ENCODE measurements around the gene DDA1.

The DDA1 gene

DNA sequence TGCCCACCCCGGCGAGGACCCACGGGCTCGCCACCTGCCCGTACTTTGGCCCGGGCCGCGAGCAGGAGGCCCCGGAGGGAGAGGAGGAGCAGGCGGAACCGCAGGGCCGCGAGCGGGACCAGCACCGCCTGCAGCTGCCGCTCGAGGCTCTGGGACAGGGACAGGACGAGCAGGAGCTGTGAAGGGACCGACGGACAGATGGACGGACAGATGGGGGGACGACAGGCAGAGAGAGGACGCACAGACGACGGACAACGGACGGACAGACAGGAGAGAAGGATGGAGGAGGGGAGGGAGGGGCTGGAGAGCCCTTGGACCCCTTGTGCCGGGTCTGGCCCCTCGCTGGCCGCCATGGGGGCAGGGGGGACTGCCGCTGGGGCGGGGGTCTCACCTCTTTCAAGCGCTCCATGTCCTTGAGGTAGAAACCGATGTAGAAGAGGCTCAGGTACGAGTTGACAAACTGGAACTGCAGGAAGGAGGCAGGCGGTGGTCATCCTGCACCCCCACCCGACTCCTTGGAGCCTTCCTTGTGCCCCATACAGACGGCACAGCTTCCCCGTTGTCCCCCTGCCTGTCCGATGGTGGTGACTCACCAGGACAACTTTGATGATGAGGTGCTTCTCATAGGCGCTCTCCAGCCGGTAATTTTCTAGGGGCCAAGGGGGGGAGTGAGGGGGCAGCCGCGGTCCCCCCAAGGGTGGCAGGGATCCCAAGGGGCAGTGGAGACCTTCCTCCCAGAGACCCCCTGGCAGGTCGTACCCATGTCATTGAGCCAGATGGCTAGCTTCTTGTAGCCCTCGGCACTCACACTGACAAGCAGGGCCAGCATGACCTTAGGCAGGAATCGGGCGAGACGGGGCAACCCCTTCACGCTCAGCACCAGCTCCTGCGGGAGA is 20.3 kb downstream of the DDA1 start:
- Histone ChIP-seq H3K4me3 (ENCODE audit: low read depth, low read length) (no peak overlapping the region), H3K36me3 (ENCODE audit: control insufficient read depth in 2 of 2, insufficient read depth in 1 of 2, low read length in 2 of 2) (peaks cover 0 to 20% of the 10 kb centered on the region in 2 experiments; a peak in 2 of 3 replicates), H3K27ac (ENCODE audit: extremely low read depth, low read depth, low read length) (no peak overlapping the region), H3K9me3 (ENCODE audit: control insufficient read depth, insufficient read depth, low read depth, low read length) (no peaks in the 10 kb centered on the region), H3K4me1 (ENCODE audit: control insufficient read depth, insufficient read depth, low read length) (peaks cover 4% of the 10 kb centered on the region; the same call in 1 of the 2 replicates)
- peak; percentile 50; the same call in 1 of the 2 replicates for TF ChIP-seq GLIS2 (tag by site-specific recombination; IDR thresholded peaks at IDR 0.05)
- no peak for TF ChIP-seq ZNF561 (tag by site-specific recombination; IDR thresholded peaks at IDR 0.05; ENCODE audit: borderline replicate concordance)
- no peak for TF ChIP-seq ZBTB6 (tag by site-specific recombination; IDR thresholded peaks at IDR 0.05)
- POLR2A ChIA-PET, result interaction anchor here (1.7 to 2.6 kb wide), 2 partner anchors 8 to 12 kb away, joined by 5 to 13 read pairs; no protein-coding TSS in a partner anchor
- CTCF ChIA-PET, result interaction anchor here (0.6 to 0.7 kb wide), 2 partner anchors 20 to 628 kb away, joined by 3 read pairs; no protein-coding TSS in a partner anchor

DNA sequence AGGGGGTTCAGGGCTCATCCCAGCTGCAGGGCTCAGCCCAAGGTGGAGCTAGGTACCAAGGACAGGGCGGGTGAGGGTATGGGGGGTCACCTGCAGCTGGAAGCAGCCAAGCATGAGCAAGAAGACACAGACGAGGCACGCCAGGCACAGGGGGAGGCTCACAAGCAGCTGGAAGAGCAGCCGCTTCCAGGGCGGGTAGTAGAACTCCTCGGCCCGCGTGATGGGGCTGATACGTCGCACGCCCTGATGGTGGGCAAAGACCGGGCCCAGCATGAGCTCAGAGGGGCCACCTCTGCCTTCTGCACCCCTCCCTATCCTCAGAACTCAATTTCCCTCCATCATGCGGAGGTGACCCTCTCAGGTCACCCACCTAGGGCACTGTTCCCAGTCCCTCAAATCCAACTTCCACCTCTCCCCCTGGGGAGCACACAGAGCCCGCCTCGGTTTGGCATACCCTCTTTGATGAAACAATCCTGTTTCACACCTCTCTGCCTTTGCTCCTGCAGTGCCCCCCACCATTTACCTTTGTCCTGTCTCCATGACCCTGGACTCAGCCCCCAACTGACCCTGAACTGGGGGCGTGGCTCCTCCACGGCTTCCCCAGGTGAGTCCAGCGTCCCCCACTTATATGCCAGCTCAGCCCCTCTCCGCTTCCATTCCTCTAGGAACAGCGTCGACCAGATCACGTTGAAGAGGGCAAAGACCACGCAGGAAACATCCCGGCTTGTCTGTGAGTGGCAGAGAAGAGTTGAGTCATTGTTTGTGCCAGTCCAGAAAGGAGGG is 21.1 kb downstream of the DDA1 start:
- no peak for TF ChIP-seq ZNF146 (tag by site-specific recombination; IDR thresholded peaks at IDR 0.05)
- TF ChIP-seq ZNF654 (tag by site-specific recombination; IDR thresholded peaks at IDR 0.05; ENCODE audit: low read depth), result no peak
- peak; percentile 14; the same call in 1 of the 2 replicates for TF ChIP-seq ZBTB8A (tag by site-specific recombination; IDR thresholded peaks at IDR 0.05)
- TF ChIP-seq ZNF341 (tag by site-specific recombination; IDR thresholded peaks at IDR 0.05; ENCODE audit: low read depth), result peak; percentile 84
- no peak for TF ChIP-seq AEBP2 (tag by site-specific recombination; IDR thresholded peaks at IDR 0.05; ENCODE audit: borderline replicate concordance)
- Histone ChIP-seq H3K4me1 (ENCODE audit: control insufficient read depth, insufficient read depth, low read length) (peaks cover 4% of the 10 kb centered on the region; the same call in 1 of the 2 replicates), H3K36me3 (ENCODE audit: control insufficient read depth in 2 of 2, insufficient read depth in 1 of 2, low read length in 2 of 2) (peaks cover 0 to 20% of the 10 kb centered on the region in 2 experiments; a peak in 2 of 3 replicates), H3K9me3 (ENCODE audit: control insufficient read depth, insufficient read depth, low read depth, low read length) (no peaks in the 10 kb centered on the region), H3K27ac (ENCODE audit: extremely low read depth, low read depth, low read length) (no peak overlapping the region), H3K4me3 (ENCODE audit: low read depth, low read length) (no peak overlapping the region)
- ChIA-PET POLR2A (interaction anchor here (0.5 to 7.6 kb wide), 3 partner anchors 9 to 649 kb away, joined by 3 to 64 read pairs (median 5); partner anchors contain the start of gene DDA1), CTCF (interaction anchor here (0.6 kb wide), 1 partner anchor 629 kb away, joined by 3 read pairs; no protein-coding TSS in a partner anchor)

DNA sequence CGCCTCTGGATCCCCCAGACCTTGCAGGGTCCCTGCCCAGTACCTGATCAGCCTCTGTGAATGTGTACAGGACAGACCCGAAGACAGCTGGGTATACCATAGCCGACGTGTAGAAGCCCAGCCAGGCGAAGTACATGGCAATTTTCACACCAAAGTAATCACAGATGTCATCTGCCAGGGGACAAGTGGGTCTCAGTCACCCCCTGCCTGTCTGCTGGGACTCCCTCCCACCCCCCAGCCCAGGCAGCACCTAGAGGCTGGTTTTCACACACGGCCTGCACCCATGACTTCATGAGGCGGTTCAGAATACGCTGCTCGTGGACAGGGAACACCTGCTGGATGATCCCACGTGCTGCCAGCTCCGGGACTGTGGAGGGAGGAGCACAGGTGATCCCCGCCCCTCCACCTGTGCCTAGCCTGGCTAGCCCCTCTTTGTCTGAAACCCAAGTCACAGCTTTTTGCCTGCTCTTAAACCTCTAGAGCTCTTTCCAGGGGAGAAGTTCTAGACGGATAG is 21.7 kb downstream of the DDA1 start:
- no peak for TF ChIP-seq ZNF350 (tag by site-specific recombination; IDR thresholded peaks at IDR 0.05)
- TF ChIP-seq ZBTB7A (tag by site-specific recombination; IDR thresholded peaks at IDR 0.05; ENCODE audit: low read depth), result no peak
- 0 out of 2 replicates have a peak, but pooled peaks have one; percentile 20 for TF ChIP-seq SP2 (tag by site-specific recombination; IDR thresholded peaks at IDR 0.05)
- TF ChIP-seq PRDM1 (tag by site-specific recombination; IDR thresholded peaks at IDR 0.05), result no peak
- H3K9me3 ChIP-seq (ENCODE audit: control insufficient read depth, insufficient read depth, low read depth, low read length), result no peaks in the 10 kb centered on the region
- no peak overlapping the region for H3K4me3 ChIP-seq (ENCODE audit: low read depth, low read length)
- H3K27ac ChIP-seq (ENCODE audit: extremely low read depth, low read depth, low read length), result no peak overlapping the region
- peaks cover 4% of the 10 kb centered on the region; the same call in 1 of the 2 replicates for H3K4me1 ChIP-seq (ENCODE audit: control insufficient read depth, insufficient read depth, low read length)
- ChIA-PET POLR2A (interaction anchor here (0.5 to 7.6 kb wide), 3 partner anchors 10 to 648 kb away, joined by 3 to 64 read pairs (median 5); partner anchors contain the start of gene DDA1), CTCF (interaction anchor here (2.1 kb wide), 1 partner anchor 14 kb away, joined by 9 read pairs; no protein-coding TSS in a partner anchor)
- peaks cover 0 to 20% of the 10 kb centered on the region in 2 experiments; a peak in 2 of 3 replicates for H3K36me3 ChIP-seq (ENCODE audit: control insufficient read depth in 2 of 2, insufficient read depth in 1 of 2, low read length in 2 of 2)

Measured in HEK293 (cell line).